Measurements from ENCODE around the gene MAP6. TPM values are rescaled to one million over a fixed set of nuclear protein-coding genes. Genes with fewer than 3 reads are reported as not detected.

The MAP6 gene
- total RNA-seq, 1 donor from 2014 or later, result 30.5 TPM

DNA sequence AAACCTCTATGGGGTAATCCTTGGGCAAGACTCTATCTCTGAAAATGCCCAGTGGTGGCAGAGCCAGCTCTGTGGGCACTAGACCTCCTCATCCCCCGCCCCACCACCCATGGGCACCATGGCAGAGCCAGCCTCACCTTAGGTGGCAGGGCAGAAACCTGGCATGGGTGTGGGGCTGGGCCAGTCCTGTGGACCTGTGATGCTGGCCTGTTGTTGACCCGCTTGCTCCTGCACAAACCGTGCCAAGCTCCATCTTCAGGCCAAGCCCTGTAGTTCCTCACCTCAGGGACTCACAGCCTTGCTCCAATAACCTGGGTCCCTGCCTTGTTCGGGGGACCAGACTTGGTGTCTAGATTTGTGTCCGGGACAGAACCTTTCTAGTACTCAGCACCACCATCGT is 115.7 kb downstream of the MAP6 start:
- Mint-ChIP-seq H3K4me3 (no peak overlapping the region), H3K4me1 (ENCODE audit: unreplicated experiment) (peaks cover 24% of the 10 kb centered on the region), H3K27ac (no peak overlapping the region)

DNA sequence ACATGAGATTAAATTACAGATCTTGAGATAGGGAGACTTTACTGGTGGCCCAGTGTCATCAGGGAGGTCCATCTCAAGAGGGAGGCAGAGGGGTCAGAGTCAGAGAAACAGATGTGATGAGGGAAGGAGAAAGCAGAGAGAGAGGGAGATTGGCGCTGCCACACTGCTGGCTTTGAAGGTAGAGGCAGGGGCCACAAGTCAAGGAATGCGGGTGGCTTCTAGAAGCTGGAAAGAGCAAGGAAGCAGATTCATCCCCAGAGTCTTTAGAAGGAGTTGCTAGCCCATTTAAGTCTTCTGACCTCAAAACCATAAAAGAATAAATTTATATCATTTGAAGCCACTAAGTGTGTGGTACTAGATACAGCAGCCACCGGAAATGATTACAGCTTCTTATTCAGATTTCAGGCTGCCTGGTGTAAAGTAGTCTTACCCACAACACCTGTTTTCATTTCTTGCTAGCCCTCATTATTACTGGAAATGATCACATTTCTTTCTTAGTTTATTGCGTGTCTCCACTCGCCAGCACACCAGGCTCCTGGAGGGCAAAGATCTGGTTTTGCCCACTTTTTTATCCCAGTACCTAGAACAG is 119.4 kb downstream of the MAP6 start:
- no peak for TF ChIP-seq CTCF (conservative IDR thresholded peaks at IDR 0.05)
- Mint-ChIP-seq H3K9me3 (no peaks in the 10 kb centered on the region), H3K27me3 (no peaks in the 10 kb centered on the region), H3K4me1 (ENCODE audit: unreplicated experiment) (peaks cover 15% of the 10 kb centered on the region), H3K36me3 (no peaks in the 10 kb centered on the region), H3K27ac (no peak overlapping the region), H3K4me3 (no peak overlapping the region)
- no peak for DNase-seq (ENCODE audit: extremely low spot score, unreplicated experiment)

More for the DNA sequence above, 115.7 kb downstream of the MAP6 start:
- no peaks in the 10 kb centered on the region for H3K27me3 Mint-ChIP-seq
- H3K9me3 Mint-ChIP-seq, result no peaks in the 10 kb centered on the region
- no peak for DNase-seq (ENCODE audit: extremely low spot score, unreplicated experiment)
- no peak for TF ChIP-seq CTCF (conservative IDR thresholded peaks at IDR 0.05)
- H3K36me3 Mint-ChIP-seq, result no peaks in the 10 kb centered on the region

DNA sequence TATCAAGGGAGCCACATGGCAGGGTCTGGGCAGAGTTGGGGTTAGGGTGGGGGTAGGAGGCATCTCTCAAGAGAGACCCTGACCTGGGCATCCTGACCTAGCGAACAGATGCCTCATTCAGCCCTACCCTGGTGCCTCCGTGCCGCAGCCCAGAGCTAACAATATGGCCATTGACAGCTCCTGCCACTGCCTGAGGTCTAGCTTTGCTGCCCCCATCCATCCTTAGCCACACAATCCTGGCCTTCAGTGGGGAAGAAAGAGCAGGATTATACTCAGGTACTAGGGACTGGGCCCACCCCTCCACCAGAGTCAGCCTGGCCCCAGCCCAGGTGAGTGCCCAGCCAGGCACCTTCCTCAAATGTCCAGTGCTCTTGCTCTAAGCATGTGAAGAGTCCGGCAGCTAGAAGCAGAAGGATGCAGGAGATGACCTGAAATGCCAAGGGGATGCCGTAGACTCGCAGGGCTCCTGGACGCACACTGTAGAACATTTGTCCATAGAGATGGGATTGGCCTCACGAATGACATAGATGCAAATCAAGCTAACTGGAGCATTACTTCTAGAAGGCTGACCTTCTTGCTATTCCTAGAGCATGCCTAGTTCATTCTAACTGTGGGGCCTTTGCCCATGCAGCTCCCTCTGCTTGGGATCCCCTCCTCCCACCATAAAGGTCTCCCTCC is 120.1 kb downstream of the MAP6 start:
- no peak for DNase-seq (ENCODE audit: extremely low spot score, unreplicated experiment)
- H3K4me1 Mint-ChIP-seq (ENCODE audit: unreplicated experiment), result peaks cover 8% of the 10 kb centered on the region

DNA sequence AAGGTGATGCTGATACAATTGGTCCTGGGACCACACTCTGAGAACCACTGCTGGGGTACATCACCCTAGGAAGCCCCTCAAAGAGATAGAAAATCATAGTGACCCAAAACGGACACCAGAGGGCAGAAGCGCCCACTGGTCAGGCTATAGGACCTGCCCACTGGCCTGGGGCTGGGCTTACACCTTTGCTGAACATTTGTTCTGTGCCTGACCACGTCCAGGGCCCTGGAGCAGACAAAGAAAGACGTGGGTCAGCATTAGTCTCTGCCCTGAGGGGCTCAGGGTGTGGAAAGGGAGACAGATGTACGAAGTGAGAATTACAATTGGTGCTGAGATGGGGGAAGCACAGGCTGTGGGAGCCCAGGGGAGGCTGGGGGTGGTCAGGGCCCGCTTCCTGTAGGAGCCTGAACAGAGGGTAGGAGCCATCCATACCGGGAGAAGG is 121.2 kb downstream of the MAP6 start:
- Mint-ChIP-seq H3K27ac (peak overlapping the region; percentile 80), H3K4me3 (peak overlapping the region; percentile 15), H3K36me3 (no peaks in the 10 kb centered on the region), H3K4me1 (ENCODE audit: unreplicated experiment) (peaks cover 8% of the 10 kb centered on the region), H3K9me3 (no peaks in the 10 kb centered on the region), H3K27me3 (no peaks in the 10 kb centered on the region)
- peak; percentile 96 for TF ChIP-seq CTCF (conservative IDR thresholded peaks at IDR 0.05)
- peak; percentile 80 for DNase-seq (ENCODE audit: extremely low spot score, unreplicated experiment)

More for the DNA sequence above, 120.1 kb downstream of the MAP6 start:
- Mint-ChIP-seq H3K27ac (no peak overlapping the region), H3K27me3 (no peaks in the 10 kb centered on the region), H3K4me3 (no peak overlapping the region), H3K36me3 (no peaks in the 10 kb centered on the region), H3K9me3 (no peaks in the 10 kb centered on the region)
- no peak for TF ChIP-seq CTCF (conservative IDR thresholded peaks at IDR 0.05)

- Mint-ChIP-seq H3K9me3 (no peaks in the 10 kb centered on the region), H3K4me1 (ENCODE audit: unreplicated experiment) (peaks cover 8% of the 10 kb centered on the region), H3K36me3 (no peaks in the 10 kb centered on the region), H3K4me3 (no peak overlapping the region), H3K27ac (no peak overlapping the region), H3K27me3 (no peaks in the 10 kb centered on the region)
- no peak for DNase-seq (ENCODE audit: extremely low spot score, unreplicated experiment)
- no peak for TF ChIP-seq CTCF (conservative IDR thresholded peaks at IDR 0.05)
These were observed 121.7 kb downstream of the MAP6 start for GRCh38 chr11:75547177-75547576.

Data from type B pancreatic cell (in vitro differentiated cells).